ENCODE measurements around the gene LRP1.

Gene LRP1

GRCh38 chr12:57133013-57133569 lies 4.8 kb downstream of the LRP1 start:
- DNase-seq (ENCODE audit: low read depth in 2 of 2, low spot score in 1 of 2): no peak

DNA sequence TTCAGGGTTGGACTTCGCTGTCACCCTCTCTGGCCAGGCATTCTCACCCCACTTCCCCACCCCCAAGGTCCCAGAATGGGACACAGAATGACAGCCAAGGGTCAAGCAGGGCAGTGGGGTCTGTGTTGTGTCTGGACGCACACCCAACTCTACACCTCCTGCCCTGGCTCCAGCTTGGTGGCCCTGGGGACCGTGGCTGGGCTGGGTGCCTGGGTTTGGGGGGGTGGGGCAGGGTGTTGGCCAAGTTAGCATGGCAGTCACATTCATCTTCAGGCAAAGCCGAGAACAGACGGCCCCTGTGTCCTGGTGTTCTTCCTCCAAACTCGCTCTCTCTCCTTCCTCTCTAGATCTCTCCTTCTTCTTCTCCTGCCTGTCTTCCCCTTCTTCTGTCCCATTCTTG lies 5.6 kb downstream of the LRP1 start:
- DNase-seq (ENCODE audit: low read depth in 2 of 2, low spot score in 1 of 2): no peak

GRCh38 chr12:57134949-57135348 lies 6.7 kb downstream of the LRP1 start:
- no peak for DNase-seq (ENCODE audit: low read depth in 2 of 2, low spot score in 1 of 2)

DNA sequence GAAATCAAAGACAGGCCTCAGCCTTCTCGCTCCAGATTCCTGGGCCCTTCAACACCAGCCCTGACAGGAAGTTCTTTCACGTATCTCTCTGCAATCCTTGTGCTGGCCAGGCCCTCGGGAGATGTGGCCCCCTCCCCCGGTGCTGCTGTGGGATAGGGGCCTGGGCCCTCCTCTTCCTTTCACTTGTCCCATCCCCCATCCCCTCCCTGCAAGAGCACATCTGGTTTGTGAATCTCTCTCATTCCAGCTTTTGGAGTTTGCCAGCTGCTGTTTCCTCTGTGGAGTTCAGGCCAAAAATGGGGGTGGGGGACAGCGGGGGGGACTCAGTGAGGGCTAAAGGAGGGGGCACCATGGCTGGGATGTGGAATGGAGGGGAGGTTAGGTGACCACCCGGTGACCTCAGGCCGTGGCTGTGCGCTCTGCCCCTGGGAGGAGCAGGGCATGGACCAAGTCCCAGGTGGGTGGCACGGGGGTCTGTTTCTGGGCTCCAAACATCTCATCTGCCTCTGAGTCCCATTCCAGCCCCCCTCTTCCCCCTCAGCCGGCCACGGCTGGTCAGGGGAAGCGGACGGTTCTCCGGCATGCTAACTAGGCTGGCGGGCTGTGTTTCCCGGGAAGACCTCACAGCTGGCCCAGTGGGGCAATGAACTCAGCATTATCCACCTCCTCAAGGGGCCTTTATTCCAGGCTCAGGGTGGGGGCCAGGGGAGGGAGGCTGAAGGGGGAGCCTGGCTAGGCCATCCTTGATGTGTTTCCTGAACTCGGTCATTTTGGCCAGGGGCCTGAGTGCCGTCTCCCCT lies 7.4 kb downstream of the LRP1 start:
- DNase-seq (ENCODE audit: low read depth in 2 of 2, low spot score in 1 of 2): no peak

- no peak for DNase-seq (ENCODE audit: low read depth in 2 of 2, low spot score in 1 of 2)
These were observed 10.4 kb downstream of the LRP1 start for GRCh38 chr12:57138526-57139272.

GRCh38 chr12:57139796-57140649 lies 11.7 kb downstream of the LRP1 start:
- no peak for DNase-seq (ENCODE audit: low read depth in 2 of 2, low spot score in 1 of 2)

- DNase-seq (ENCODE audit: low read depth in 2 of 2, low spot score in 1 of 2): no peak
These were observed 13.0 kb downstream of the LRP1 start for GRCh38 chr12:57141249-57141648.

DNA sequence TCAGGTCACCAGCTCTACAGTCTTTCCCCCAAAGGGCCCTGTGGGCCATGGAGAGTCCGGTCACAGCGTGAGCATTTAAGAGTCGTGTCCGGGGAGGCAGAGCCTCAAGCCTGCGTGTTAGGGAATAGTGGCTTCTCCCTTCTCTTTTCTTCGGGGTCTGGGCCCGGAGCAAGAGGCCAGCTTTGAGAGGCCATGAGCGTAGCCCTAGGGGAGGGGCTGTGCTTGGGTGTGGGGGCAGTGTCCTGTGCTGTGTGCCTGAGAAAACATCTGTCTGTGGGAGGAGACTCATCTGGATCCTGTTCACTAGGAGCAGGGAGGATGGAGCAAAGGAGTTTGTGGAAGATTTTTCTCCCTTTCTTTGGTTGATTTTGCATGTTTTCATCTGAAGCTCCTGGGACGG lies 13.8 kb downstream of the LRP1 start:
- DNase-seq (ENCODE audit: low read depth in 2 of 2, low spot score in 1 of 2): no peak

DNA sequence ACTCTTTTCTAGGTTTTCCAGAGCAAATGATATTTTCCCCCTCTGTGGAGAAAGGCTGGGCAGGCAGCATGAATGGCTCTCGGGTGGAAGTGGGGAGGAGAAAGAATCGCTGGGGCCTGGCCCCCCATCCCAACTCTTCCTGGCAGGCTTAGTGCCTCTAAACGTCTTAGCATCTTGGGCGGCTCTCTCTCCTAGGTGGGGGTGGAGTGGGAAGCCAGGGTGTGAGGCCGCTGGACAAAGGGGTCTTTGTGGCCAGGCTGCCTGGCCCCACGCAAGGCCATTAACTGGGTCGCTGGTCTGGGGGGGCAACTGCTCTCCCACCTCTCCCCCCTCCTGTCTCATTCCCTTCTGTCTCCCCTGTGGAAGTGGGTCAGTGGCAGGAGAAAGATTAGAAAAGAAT lies 14.4 kb downstream of the LRP1 start:
- no peak for DNase-seq (ENCODE audit: low read depth in 2 of 2, low spot score in 1 of 2)

GRCh38 chr12:57143454-57143853 lies 15.2 kb downstream of the LRP1 start:
- no peak for DNase-seq (ENCODE audit: low read depth in 2 of 2, low spot score in 1 of 2)

- no peak for DNase-seq (ENCODE audit: low read depth in 2 of 2, low spot score in 1 of 2)
These were observed 17.3 kb downstream of the LRP1 start for GRCh38 chr12:57145460-57146059.

GRCh38 chr12:57146092-57146491 lies 17.8 kb downstream of the LRP1 start:
- DNase-seq (ENCODE audit: low read depth in 2 of 2, low spot score in 1 of 2): no peak

DNA sequence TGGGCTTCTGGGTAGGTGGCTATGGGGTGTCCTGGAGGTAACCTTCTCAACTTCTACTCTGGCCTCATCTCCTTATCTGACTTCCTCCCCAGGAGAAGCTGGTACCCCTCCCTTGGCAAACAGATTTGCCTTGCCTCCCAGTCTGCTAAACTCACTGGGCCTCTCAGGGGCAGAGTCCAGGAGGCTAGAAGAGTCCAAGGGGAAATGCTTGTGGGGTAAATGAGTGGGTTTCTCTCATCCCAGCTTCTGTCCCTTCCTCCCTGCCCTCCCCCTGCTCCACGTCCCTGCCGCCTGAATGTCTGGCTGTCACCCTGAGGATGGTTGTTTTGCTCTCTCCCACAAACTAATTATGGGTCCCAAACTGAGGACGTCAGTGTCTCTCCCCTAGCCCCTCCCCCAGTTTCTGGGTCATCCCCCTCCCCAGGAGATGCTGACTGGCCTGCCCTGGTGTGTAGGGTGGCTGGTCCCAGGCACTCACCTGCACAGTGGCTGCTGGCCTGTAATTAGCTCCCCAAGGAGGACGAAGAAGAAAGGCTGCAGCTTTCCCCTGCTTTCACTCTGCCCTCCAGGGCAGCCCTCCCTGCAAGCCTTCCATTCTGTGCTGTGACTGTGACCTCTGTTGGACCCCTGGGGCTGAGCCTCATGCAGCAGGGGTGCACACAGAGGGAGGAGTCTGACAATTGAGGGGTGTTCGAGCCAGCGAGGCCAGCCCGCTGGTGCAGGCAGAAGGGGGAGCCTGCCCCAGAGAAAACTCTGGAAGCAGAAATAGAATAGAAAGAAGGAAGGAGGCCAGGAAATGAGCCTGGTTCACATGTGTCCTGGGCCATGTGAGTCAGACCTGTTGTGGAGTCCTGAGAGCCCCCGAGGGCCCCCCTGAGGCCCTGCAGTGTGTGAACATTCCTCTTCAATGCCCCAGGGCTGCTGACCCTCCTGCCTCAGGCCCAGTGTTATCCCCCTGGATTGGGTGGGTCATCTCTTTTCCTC lies 19.0 kb downstream of the LRP1 start, which contains the start of gene LRP1-AS:
TSS of gene LRP1-AS (minus strand) at position 659 of the 984 bp plus-strand sequence.
- no peak for DNase-seq (ENCODE audit: low read depth in 2 of 2, low spot score in 1 of 2)

DNA sequence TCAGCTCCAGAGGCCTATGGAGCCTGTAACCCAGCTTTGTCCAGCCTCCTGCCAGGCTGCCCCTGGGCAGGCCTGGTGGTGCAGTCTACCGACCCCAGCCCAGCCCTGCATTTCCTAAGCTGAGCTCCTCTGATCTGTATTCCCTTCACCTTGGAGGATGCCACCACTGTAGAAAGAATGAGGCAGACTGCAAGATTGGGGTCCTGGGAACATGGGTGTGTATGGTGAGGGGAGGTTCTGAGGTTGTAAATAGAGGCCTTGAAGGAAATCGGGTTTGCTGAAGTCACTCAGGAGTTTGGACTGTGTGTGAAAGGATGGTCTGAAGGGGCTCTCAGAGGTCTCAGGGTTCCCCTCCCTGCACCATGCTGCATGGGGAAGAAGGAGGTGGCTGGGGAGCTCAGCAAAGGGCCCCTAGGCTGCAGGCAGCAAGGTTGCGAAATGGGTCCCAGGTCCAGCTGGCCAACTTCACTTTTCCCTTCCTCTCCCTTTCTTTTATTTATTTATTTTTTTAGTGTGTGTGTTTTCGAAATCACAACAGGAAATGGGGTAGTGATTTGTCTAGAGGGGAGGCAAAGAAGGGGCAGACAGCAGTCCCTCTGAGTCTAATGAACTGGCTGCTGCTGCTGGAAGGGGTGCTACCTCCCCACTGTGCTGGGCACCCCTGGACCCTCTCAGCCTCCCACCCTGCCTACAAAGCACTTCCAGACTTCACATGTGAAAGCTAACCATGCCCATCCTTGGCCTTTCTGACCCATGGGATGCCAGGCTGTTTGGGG lies 20.4 kb downstream of the LRP1 start:
- DNase-seq (ENCODE audit: low read depth in 2 of 2, low spot score in 1 of 2): no peak

DNA sequence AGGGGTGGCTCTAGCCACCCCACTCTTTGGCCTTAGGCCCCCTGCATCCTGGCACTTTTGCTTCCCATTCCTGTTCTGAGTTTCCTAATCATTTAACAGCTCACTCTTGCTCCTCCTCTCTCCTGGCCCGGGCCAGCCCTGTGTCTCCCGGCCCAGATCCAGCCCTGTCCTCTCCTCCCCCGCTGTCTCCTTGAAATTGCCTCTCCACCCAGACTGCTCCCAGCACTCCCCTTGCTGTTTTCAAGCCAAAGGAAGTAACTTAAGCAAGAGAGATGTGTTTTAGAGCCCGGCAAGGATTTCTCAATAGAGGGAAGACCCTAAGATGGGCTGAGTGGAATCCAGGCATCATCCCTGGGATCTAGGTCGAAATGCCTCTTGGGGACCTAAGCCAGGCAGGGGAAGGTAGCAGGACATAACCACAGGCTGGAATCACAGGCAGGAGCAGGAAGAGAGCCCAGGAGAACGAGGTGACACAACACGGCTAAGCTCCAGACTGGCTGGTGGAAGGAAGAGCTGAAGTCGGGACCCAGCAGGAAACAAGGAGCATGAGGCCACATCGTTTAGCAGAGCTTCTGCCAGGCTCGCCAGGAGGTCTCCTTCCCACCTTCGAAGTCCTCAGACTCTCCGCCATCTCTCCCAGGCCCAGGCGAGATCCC lies 21.1 kb downstream of the LRP1 start:
- no peak for DNase-seq (ENCODE audit: low read depth in 2 of 2, low spot score in 1 of 2)

GRCh38 chr12:57150400-57151000 lies 22.2 kb downstream of the LRP1 start:
- no peak for DNase-seq (ENCODE audit: low read depth in 2 of 2, low spot score in 1 of 2)

GRCh38 chr12:57151741-57152630 lies 23.7 kb downstream of the LRP1 start:
- no peak for DNase-seq (ENCODE audit: low read depth in 2 of 2, low spot score in 1 of 2)
